ENCODE measurements around the gene LUZP2.
"Not testable (repeated sequence)": the region's sequence is repeated elsewhere in the genome, so short reads cannot be mapped to it uniquely, and the experiment has no call there.

LUZP2 gene

DNA sequence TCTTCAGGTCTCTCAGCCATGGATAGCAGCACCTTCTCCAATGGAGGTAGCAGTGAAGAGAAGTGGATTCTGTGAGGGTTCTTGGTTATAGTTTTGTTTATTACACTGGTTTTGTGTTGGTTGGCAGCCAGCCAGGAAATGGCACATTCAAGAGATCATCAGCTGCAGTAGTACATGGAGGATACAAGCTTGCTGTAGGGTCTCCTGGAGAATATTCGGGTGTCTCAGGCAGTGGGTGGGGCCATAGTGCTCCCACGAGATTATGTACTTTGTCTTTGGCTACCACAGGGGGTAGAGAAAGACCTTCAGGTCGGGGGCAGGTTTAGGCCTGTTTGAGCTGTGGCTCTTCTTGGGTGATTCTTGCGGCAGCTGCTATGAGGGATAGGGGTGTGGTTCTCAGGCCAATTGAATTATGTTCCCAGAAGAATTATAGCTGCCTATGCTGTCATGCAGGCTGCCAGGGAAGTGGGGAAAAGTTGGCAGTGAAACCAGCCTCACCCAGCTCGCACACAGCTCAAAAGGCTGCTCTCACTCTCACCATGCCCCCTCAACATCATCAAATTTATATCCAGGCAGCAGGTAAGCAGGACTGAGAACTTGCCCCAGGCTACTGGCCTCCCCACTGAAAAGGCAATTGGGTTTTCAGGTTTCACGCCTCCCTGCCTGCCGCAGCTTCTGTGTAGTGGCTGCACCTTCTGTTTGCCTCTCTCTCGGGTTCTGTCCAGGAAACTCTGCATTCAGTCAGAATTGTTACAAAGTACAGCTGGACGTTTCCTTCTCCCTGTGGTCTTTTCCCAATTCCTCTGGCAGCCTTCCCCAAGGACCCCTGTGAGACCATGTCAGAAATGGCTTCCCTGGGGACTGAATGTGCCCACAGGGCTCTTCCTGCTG, 435.5 kb downstream of the LUZP2 start:
- no peak for DNase-seq

DNA sequence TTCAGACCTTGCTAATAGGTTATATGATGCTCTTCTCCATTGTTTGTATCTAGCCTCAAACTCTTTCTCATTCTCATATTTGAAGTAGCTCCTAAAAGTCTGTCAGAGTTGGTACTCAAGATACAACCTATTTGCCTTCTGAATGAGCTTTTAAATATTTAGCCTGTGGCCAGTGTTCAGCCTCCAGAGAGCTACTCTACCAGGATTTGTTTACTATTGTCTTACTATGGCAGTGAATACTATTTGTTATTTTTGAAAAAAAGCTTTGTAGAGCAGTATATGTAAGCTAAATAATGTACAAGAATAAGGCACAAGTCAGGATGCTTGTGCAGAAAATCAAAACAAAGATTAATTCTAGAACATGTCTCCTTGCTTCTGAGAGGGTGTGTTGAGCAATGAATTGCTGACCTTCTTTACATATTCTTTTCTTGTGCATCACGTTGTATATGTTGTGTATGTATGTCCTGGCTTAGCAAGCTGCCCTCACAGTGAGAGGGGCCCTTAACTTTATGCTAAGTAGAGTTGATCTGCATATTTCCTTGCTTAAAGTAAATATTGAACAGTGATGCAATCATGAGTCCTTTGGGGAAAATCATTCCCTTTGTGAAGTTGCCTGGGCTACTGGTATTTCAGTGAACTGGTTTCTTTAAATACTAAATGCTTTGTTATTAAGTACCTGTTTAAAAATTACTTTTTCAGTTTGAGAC, 438.0 kb downstream of the LUZP2 start:
- DNase-seq = no peak

DNA sequence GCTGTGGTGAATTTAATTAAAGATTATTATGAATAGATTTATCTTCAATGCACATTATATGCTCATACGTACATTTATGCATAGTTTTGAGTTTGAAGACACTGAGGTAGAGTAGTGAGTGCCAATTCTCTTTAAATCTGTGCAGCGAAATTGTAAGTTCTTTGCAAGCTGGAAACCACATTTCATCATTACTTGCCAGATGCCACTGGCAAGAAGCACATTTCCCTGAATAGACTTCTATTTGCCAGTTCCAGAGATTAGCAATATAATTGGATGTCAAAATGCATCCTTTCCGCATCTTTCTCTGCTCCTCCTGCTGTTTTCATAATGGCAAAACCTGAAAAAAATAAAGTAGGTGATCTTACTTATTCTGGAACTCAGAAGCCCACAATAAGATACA, 448.0 kb downstream of the LUZP2 start:
- DNase-seq = no peak

DNA sequence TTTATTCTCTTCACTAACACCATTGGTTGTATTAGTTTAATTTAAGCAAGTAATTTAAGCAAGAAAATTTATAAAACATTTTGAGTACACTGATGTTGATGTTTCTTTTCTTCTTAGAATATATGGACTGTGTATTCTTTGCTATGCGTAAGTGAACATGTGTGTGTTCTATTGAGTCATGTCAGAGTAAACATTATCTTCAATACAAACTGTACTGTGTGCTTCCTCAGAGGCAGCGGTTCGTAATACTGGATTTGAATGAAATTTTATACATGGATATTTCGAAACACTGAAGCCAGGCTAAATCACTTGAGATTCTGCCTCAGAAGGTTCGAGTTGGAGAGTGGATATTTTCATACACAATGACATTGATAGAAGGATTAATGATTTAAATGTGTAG, 452.6 kb downstream of the LUZP2 start:
- no peak for DNase-seq

- DNase-seq = no peak
These were observed 467.0 kb downstream of the LUZP2 start for GRCh38 chr11:24963852-24964251.

DNA sequence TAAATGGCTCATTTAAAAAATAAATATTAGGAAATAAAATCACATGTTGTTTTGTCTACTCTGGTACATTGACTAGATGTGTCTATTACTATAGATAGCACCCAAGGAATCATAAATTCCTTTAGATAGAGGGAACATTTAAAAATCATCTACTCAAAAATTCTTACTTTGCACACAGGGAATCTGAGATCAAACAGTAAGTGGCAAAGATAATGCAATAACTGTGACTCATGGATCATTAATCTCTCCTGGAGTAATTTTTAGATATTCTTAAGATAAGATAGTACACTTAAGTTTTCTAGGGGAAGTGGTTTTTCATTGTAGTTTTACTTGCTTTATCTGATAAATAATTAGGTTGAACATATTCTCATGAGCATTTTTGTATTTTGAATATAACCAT, 468.9 kb downstream of the LUZP2 start:
- no peak for DNase-seq

DNA sequence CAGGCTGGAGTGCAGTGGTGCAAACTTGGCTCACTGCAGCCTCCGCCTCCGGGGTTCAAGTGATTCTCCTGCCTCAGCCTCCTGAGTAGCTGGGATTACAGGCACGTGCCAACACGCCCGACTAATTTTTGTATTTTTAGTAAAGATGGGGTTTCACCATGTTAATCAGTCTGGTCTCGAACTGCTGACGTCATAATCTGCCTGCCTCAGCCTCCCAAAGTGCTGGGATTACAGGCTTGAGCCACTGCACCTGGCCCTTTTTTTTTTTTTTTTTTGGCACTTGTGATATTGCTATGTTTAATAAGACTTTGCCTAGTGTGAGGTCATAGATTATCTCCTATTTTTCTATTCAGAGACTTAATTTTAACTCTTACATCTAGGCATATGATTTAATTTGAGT, 497.1 kb downstream of the LUZP2 start:
- not testable (repeated sequence) for DNase-seq

- DNase-seq = not testable (repeated sequence)
These were observed 503.1 kb downstream of the LUZP2 start for GRCh38 chr11:24999929-25000328.

- DNase-seq = no peak
These were observed 540.6 kb downstream of the LUZP2 start for GRCh38 chr11:25037431-25037830.

DNA sequence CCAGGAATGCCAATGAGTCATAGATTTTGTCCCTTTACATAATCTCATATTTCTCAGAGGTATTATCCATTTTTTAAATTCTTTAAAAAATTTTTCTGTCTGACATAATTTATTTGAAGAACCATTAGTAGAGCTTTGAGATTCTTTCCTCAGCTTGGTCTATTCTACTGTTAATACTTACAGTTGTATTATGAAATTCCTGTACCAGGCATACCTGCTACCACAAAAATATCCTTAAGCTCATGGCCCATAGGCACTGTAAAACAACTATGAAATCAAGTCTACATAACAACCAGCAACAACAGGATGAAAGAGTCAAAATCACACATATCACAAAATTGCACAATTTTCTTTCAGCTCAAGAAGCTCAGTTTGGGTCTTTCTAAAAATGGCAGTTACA, 541.3 kb downstream of the LUZP2 start:
- no peak for DNase-seq

GRCh38 chr11:25039165-25039564, 542.3 kb downstream of the LUZP2 start:
- no peak for DNase-seq

- DNase-seq = no peak
These were observed 551.8 kb downstream of the LUZP2 start for GRCh38 chr11:25048632-25049031.

GRCh38 chr11:25052844-25053243, 556.0 kb downstream of the LUZP2 start:
- DNase-seq = no peak

DNA sequence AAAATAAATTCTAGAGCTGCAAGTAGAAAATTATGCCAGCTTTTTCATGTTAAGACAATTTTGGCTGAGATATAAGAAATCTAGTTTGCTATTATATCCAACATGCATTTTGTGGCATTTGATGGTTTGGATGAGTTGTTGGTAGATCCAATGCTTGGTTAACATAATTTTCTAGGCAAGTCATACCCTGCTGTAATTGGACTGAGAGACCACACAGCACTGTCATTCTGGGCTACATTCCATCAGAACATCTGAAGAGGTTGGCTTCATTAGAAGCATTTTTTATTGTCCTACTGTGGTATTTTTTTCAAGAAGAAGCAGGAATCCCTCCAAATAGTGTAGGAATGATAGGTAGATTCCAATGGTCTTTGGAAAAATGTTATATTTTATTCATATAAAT, 561.0 kb downstream of the LUZP2 start:
- no peak for DNase-seq

GRCh38 chr11:25065746-25066145, 568.9 kb downstream of the LUZP2 start:
- DNase-seq = no peak

DNA sequence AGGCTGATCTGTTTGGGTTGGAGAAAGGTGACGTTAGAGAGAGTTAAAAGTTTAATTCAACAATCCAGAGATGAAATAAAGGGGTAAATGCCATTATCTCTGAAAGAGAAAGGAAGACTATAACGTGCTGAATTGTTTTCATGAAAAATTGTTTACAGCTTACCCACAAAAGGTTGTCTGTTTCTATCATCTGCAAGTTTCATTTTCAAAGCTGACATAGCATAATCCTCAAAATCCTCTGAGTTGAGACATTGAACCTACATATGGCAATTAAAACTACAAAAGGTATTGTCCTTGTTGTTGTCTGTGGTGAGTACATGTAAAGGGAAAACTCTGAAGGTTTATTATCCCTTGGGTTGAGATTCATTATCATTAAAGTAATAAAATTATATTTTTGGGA, 569.9 kb downstream of the LUZP2 start:
- DNase-seq = no peak

- no peak for DNase-seq
These were observed 571.6 kb downstream of the LUZP2 start for GRCh38 chr11:25068451-25068850.

GRCh38 chr11:25094085-25094802, 597.4 kb downstream of the LUZP2 start:
- no peak for DNase-seq

DNA sequence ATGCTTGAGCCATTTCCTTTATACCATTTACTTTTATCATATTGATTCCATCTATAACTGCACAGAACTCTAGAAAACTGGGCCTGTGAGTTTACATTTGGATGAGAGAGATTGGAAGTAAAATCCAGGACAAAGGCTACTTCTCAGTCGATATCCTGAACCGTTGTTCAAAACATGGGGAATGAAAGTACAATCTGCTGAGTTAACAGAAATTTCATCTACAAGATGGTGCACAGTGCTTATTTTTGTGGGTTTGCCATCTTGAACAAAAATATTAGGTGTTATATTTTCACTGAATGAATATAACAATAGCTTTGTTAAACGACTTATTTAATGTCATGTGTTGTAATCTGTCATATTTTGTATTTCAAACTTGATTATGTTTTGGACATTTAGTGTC, 622.6 kb downstream of the LUZP2 start:
- no peak for DNase-seq
